Right atrium auricular region (tissue), 2 donors: ENCODE data around the gene BRAT1. TPM values are rescaled to one million over a fixed set of nuclear protein-coding genes. Genes with fewer than 3 reads are reported as not detected.

Experiments
- DNase-seq: peaks from one replicate; pipeline ENCODE4 v3.0.0-alpha.2; 2019; ENCODE audit warnings: low spot score
- H3K27ac ChIP-seq, 2 donors: fragments of 200-600 bp; sonication (generic); 1 replicate in 1 of 2; 2 replicates in 1 of 2; pipeline ENCODE4 v1.5.1; 2016 to 2019
- H3K27me3 ChIP-seq, 2 donors: fragments of 200-600 bp; sonication (generic); one replicate each; pipeline versions ENCODE4 v1.5.1 to v1.6.0; 2017 to 2019
- H3K36me3 ChIP-seq: fragments of 200-600 bp; sonication (generic); one replicate; pipeline ENCODE4 v1.5.1; 2016
- H3K4me1 ChIP-seq, 2 donors: fragments of 200-600 bp; sonication (generic); one replicate each; pipeline versions ENCODE4 v1.5.1 to v1.6.0; 2017 to 2019
- H3K4me3 ChIP-seq, 2 donors: fragments of 200-600 bp; sonication (generic); 1 replicate in 1 of 2; 2 replicates in 1 of 2; pipeline ENCODE4 v1.5.1; 2017 to 2019; ENCODE audit warnings: mild to moderate bottlenecking in 1 of 2, moderate library complexity in 1 of 2
- H3K9me3 ChIP-seq, 2 donors: fragments of 200-600 bp; sonication (generic); one replicate each; pipeline ENCODE4 v1.5.1; 2019
- CTCF ChIP-seq, 2 donors: fragments of 200-600 bp; sonication (generic); IDR thresholded peaks; one replicate each; pipeline ENCODE4 v1.5.1; 2019; ENCODE audit warnings: antibody characterized with exemption in 2 of 2
- total RNA-seq, 2 donors: library from RNA; depleted of rRNA; stranded (reverse); fragments of >200 nt; gene quantifications; one replicate each; pipeline ENCODE4 v1.1.0, GENCODE V29; 2016

BRAT1 gene
- total RNA-seq, 2 donors from 2014 or later: 20.9 to 24.6 TPM

- Histone ChIP-seq H3K4me3 (no peak overlapping the region), H3K36me3 (no peaks in the 10 kb centered on the region), H3K27ac (no peak overlapping the region), H3K9me3 (no peaks in the 10 kb centered on the region), H3K27me3 (no peaks in the 10 kb centered on the region), H3K4me1 (peaks cover 0 to 28% of the 10 kb centered on the region in 2 donors)
- DNase-seq: no peak
- no peak for TF ChIP-seq CTCF (IDR thresholded peaks at IDR 0.05)
These were observed 58.9 kb downstream of the BRAT1 start for GRCh38 chr7:2496375-2496774.

- no peaks in the 10 kb centered on the region for H3K36me3 ChIP-seq
- no peak overlapping the region for H3K4me3 ChIP-seq
- no peaks in the 10 kb centered on the region for H3K9me3 ChIP-seq
- no peak for DNase-seq
- no peaks in the 10 kb centered on the region for H3K27me3 ChIP-seq
- peaks cover 0 to 28% of the 10 kb centered on the region in 2 donors for H3K4me1 ChIP-seq
- no peak overlapping the region for H3K27ac ChIP-seq
- TF ChIP-seq CTCF (IDR thresholded peaks at IDR 0.05): no peak
These were observed 59.7 kb downstream of the BRAT1 start for GRCh38 chr7:2495418-2496299.

GRCh38 chr7:2494191-2495130 lies 60.9 kb downstream of the BRAT1 start:
- no peak for TF ChIP-seq CTCF (IDR thresholded peaks at IDR 0.05)
- H3K36me3 ChIP-seq: no peaks in the 10 kb centered on the region
- peaks cover 0 to 40% of the 10 kb centered on the region in 2 donors for H3K4me1 ChIP-seq
- no peaks in the 10 kb centered on the region for H3K9me3 ChIP-seq
- H3K27ac ChIP-seq: no peak overlapping the region
- H3K27me3 ChIP-seq: no peaks in the 10 kb centered on the region
- DNase-seq: no peak
- no peak overlapping the region for H3K4me3 ChIP-seq

GRCh38 chr7:2493205-2494164 lies 61.8 kb downstream of the BRAT1 start:
- Histone ChIP-seq H3K27ac (no peak overlapping the region), H3K36me3 (no peaks in the 10 kb centered on the region), H3K4me1 (peaks cover 0 to 50% of the 10 kb centered on the region in 2 donors), H3K9me3 (no peaks in the 10 kb centered on the region), H3K27me3 (no peaks in the 10 kb centered on the region), H3K4me3 (no peak overlapping the region)
- TF ChIP-seq CTCF (IDR thresholded peaks at IDR 0.05): no peak
- no peak for DNase-seq

- Histone ChIP-seq H3K4me3 (no peak overlapping the region), H3K27ac (no peak overlapping the region), H3K27me3 (no peaks in the 10 kb centered on the region), H3K36me3 (no peaks in the 10 kb centered on the region), H3K4me1 (peaks cover 0 to 57% of the 10 kb centered on the region in 2 donors), H3K9me3 (no peaks in the 10 kb centered on the region)
- no peak for DNase-seq
- TF ChIP-seq CTCF (IDR thresholded peaks at IDR 0.05): no peak
These were observed 63.3 kb downstream of the BRAT1 start for GRCh38 chr7:2492038-2492437.
